Measurements from ENCODE around the gene PLA2G5. TPM values are rescaled to one million over a fixed set of nuclear protein-coding genes. Genes with fewer than 3 reads are reported as not detected.

PLA2G5 gene
- polyA plus RNA-seq, 1 experiment = not detected

DNA sequence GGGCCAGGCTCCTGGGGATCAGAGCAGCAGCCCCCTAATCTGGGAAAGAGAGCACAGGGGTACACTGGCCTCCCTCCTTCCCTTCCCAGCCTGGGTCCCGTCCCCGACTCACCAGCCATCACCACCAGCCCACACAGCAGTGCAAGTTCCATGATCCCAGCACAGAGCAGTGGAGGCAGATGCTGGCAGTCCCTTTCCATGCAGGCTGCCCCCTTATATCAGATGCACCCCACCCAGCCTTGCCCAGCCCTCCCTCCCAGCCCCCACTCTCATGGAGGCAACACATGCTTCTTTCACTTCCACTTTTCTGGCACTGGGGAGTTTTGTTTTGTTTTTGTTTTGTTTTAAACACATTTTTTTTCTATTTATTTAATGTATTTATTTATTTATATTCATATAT, 49.4 kb downstream of the PLA2G5 start, which contains the start of gene PLA2G2D:
PLA2G2D (minus strand) TSS at position 190 of the 400 bp plus-strand sequence; CDS start at position 152, 38 bp downstream.
- TF ChIP-seq, protein P1, sequence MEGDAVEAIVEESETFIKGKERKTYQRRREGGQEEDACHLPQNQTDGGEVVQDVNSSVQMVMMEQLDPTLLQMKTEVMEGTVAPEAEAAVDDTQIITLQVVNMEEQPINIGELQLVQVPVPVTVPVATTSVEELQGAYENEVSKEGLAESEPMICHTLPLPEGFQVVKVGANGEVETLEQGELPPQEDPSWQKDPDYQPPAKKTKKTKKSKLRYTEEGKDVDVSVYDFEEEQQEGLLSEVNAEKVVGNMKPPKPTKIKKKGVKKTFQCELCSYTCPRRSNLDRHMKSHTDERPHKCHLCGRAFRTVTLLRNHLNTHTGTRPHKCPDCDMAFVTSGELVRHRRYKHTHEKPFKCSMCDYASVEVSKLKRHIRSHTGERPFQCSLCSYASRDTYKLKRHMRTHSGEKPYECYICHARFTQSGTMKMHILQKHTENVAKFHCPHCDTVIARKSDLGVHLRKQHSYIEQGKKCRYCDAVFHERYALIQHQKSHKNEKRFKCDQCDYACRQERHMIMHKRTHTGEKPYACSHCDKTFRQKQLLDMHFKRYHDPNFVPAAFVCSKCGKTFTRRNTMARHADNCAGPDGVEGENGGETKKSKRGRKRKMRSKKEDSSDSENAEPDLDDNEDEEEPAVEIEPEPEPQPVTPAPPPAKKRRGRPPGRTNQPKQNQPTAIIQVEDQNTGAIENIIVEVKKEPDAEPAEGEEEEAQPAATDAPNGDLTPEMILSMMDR (IDR thresholded peaks at IDR 0.05; ENCODE audit: low read depth, low read length) = no peak
- CTCF ChIA-PET = no interaction called here
- POLR2A ChIA-PET = no interaction called here
- Histone ChIP-seq H3K9me3 (ENCODE audit: control insufficient read depth, insufficient read depth, low read length) (no peaks in the 10 kb centered on the region), H3K4me3 (ENCODE audit: low read depth, low read length) (no peak within 1 kb of the TSS), H3K27ac (ENCODE audit: low read depth, low read length) (no peak within 1 kb of the TSS), H3K27me3 (ENCODE audit: control insufficient read depth, insufficient read depth, low read length) (peaks cover 31% of the 10 kb centered on the region)
- no peak for DNase-seq (ENCODE audit: low read depth, low spot score)

DNA sequence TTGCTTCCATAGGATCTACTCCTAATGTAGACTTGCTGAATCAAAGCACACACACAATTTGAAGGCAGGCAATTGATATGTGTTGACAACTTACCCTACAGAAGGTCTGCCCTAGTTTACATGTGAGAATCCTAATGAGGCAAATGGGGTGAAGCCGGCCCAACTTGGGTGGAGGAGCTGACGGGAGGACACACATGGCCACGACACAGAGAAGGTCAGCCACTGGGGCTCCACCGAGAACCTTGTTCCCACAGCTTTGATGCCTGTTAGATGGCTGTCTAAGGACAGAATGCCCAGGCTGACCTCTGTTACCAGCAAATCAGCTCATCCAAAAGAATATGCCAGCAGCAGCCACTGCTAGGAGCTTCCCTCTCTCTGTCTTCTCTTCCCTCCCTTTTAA, 50.8 kb downstream of the PLA2G5 start:
- no peak for DNase-seq (ENCODE audit: low read depth, low spot score)
- ChIA-PET POLR2A (no interaction called here), CTCF (no interaction called here)
- Histone ChIP-seq H3K4me3 (ENCODE audit: low read depth, low read length) (no peak overlapping the region), H3K9me3 (ENCODE audit: control insufficient read depth, insufficient read depth, low read length) (no peaks in the 10 kb centered on the region), H3K27me3 (ENCODE audit: control insufficient read depth, insufficient read depth, low read length) (peaks cover 33% of the 10 kb centered on the region), H3K27ac (ENCODE audit: low read depth, low read length) (no peak overlapping the region)
- TF ChIP-seq, protein P1 (IDR thresholded peaks at IDR 0.05; ENCODE audit: low read depth, low read length) = no peak

DNA sequence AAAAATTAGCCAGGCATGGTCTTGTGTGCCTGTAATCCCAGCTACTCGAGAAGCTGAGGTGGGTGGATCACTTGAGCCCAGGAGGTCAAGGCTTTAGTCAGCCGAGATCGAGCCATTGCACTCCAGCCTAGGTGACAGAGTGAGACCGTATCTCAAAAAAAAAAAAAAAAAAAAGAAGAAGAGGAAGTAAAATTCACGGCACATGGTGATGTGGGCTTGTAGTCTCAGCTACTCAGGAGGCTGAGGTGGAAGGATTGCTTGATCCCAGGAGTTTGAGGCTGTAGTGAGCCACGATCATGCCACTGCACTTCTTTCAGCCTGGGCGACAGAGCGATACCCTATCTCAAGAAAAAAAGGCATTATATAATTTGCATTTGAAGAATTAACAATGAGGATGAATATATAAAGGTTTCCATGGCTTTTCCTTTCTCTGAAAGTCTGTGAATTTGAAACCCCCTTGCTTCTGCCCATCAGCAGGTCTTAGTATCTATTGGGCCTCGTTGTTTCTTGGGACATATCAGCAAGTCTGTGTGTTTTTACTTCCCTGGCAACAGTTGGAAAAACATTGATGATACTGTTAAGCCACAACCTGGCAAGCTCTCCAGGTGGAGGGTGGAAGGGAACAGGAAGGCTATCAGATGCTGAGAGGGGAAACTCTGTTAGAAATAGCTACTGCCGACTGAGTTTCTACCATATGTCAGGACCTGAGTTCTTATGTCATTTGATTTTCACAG, 53.9 kb downstream of the PLA2G5 start:
- Histone ChIP-seq H3K27ac (ENCODE audit: low read depth, low read length) (no peak overlapping the region), H3K9me3 (ENCODE audit: control insufficient read depth, insufficient read depth, low read length) (no peaks in the 10 kb centered on the region), H3K27me3 (ENCODE audit: control insufficient read depth, insufficient read depth, low read length) (peaks cover 23% of the 10 kb centered on the region), H3K4me3 (ENCODE audit: low read depth, low read length) (no peak overlapping the region)
- ChIA-PET CTCF (interaction anchor here (1.1 kb wide), 1 partner anchor 72 kb away, joined by 3 read pairs; no protein-coding TSS in a partner anchor), POLR2A (interaction anchor here (0.6 kb wide), 1 partner anchor 55 kb away, joined by 3 read pairs; no protein-coding TSS in a partner anchor)
- TF ChIP-seq, protein P1 (IDR thresholded peaks at IDR 0.05; ENCODE audit: low read depth, low read length) = no peak
- DNase-seq (ENCODE audit: low read depth, low spot score) = no peak

DNA sequence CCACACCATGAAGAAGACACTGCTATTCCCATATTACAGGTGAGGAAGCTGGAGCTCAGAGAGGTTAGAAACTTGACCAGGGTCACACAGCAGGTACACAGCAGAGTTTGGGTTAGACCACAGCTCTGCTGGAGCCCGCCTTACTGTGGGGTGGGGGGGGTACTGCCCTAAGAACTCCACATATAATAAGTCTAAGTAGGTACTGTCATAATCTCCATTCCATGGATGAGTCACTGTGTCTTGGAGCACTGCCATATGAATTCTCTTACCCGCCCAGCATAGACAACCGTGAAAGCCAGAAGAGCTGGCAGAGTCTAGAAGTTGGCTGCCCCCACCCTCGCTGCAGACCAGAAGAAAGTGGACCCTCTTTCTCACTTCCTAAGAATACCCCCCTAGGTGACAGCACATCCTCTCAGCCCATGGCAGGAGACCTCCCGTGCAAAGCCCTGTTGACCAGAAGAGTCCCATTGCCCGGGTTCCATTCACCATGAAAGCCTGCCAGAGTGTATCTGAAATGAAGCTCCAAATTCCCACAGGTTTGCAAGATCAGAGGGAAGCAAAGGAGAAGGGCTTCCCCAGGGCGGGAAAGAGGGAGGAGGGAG, 54.6 kb downstream of the PLA2G5 start:
- H3K27me3 ChIP-seq (ENCODE audit: control insufficient read depth, insufficient read depth, low read length) = peaks cover 19% of the 10 kb centered on the region
- H3K4me3 ChIP-seq (ENCODE audit: low read depth, low read length) = no peak overlapping the region
- ChIA-PET CTCF (interaction anchor here (1.1 kb wide), 1 partner anchor 71 kb away, joined by 3 read pairs; no protein-coding TSS in a partner anchor), POLR2A (interaction anchor here (0.6 kb wide), 2 partner anchors 55 kb away, joined by 3 to 5 read pairs; no protein-coding TSS in a partner anchor)
- TF ChIP-seq, protein P1 (IDR thresholded peaks at IDR 0.05; ENCODE audit: low read depth, low read length) = no peak
- DNase-seq (ENCODE audit: low read depth, low spot score) = peak; percentile 13
- H3K27ac ChIP-seq (ENCODE audit: low read depth, low read length) = no peak overlapping the region
- H3K9me3 ChIP-seq (ENCODE audit: control insufficient read depth, insufficient read depth, low read length) = no peaks in the 10 kb centered on the region

DNA sequence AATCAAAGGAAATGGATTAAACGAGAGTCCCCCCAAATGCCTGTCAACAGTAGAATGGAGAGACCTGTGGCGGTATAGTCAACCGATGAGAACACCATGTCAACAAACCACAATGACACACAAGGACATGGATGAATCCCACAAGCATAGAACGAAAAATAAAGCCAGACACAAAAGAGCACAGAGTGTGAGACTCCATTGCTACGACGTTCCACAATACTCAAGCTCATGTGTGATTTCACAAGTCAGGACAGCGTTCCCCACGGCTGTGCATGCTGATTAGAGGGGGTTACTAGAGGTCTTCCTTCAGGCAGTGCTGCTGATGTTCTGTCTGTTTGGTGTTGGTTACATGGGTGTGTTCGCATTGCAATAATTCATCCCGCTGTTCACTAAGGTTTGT, 55.1 kb downstream of the PLA2G5 start:
- TF ChIP-seq, protein P1 (IDR thresholded peaks at IDR 0.05; ENCODE audit: low read depth, low read length) = no peak
- no peak for DNase-seq (ENCODE audit: low read depth, low spot score)
- ChIA-PET CTCF (interaction anchor here (2.3 kb wide), 1 partner anchor 369 kb away, joined by 4 read pairs; no protein-coding TSS in a partner anchor), POLR2A (interaction anchor here (0.6 kb wide), 1 partner anchor 54 kb away, joined by 5 read pairs; no protein-coding TSS in a partner anchor)
- H3K27me3 ChIP-seq (ENCODE audit: control insufficient read depth, insufficient read depth, low read length) = peaks cover 19% of the 10 kb centered on the region
- no peak overlapping the region for H3K4me3 ChIP-seq (ENCODE audit: low read depth, low read length)
- H3K27ac ChIP-seq (ENCODE audit: low read depth, low read length) = no peak overlapping the region
- H3K9me3 ChIP-seq (ENCODE audit: control insufficient read depth, insufficient read depth, low read length) = no peaks in the 10 kb centered on the region
